WERI-Rb-1 (cell line): Measurements from ENCODE around the gene IGSF9B.

Experiments used
- DNase-seq: peaks from one replicate; pipeline ENCODE4 v3.0.0-alpha.2; 2020
- H3K27ac ChIP-seq: fragments of 250-450 bp; sonication (Bioruptor Pico); 2 replicates; pipeline ENCODE4 v1.5.1; 2020; ENCODE audit warnings: mild to moderate bottlenecking, moderate library complexity
- H3K27me3 ChIP-seq: fragments of 250-450 bp; sonication (Bioruptor Pico); 2 replicates; pipeline ENCODE4 v1.5.1; 2021; ENCODE audit warnings: mild to moderate bottlenecking, low read depth, moderate library complexity; ENCODE audit not compliant: insufficient read depth, severe bottlenecking
- H3K36me3 ChIP-seq: fragments of 250-450 bp; sonication (Bioruptor Pico); 2 replicates; pipeline ENCODE4 v1.5.1; 2020; ENCODE audit warnings: mild to moderate bottlenecking, moderate library complexity
- H3K4me3 ChIP-seq: 2 replicates; pipeline ENCODE4 v1.5.1; 2011; ENCODE audit warnings: low read depth, mild to moderate bottlenecking, control low read depth, low read length
- H3K9me3 ChIP-seq: fragments of 250-450 bp; sonication (Bioruptor Pico); 2 replicates; pipeline ENCODE4 v1.5.1; 2021; ENCODE audit warnings: mild to moderate bottlenecking, moderate library complexity; ENCODE audit not compliant: severe bottlenecking
- CTCF ChIP-seq: IDR thresholded peaks from 2 replicates; pipeline ENCODE4 v1.5.1; 2011; ENCODE audit warnings: low read depth, mild to moderate bottlenecking, control low read depth, inconsistent platforms, low read length

IGSF9B gene

GRCh38 chr11:133950874-133951326, 5.9 kb downstream of the IGSF9B start:
- Histone ChIP-seq H3K36me3 (peaks cover under 1% of the 10 kb centered on the region), H3K27me3 (no peaks in the 10 kb centered on the region), H3K9me3 (no peaks in the 10 kb centered on the region), H3K27ac (peak overlapping the region; percentile 73), H3K4me3 (peak overlapping the region; percentile 33)
- DNase-seq: peak; percentile 62
- no peak for TF ChIP-seq CTCF

DNA sequence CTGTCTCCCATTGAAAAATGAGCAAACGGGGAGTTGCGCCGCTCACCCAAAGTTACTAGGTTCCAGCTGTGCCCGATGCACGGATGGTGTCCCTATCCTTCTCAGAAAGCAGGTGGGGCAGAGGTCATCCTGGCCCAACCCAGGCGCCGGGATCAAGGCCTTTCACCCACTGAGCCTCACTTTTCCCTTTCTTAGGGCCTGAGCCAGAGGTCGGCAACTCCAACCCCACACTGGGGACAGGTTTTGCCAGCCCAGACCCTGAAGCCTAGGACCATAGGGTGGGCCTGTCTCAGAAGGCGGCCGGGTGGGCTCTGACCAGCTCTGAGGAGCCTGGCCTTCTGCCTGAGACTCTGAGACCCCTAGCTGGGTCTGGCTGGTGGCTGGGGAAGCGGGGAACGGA, 6.3 kb downstream of the IGSF9B start:
- H3K36me3 ChIP-seq: peaks cover 5% of the 10 kb centered on the region
- peak overlapping the region; percentile 73 for H3K27ac ChIP-seq
- TF ChIP-seq CTCF: no peak
- H3K27me3 ChIP-seq: no peaks in the 10 kb centered on the region
- no peak for DNase-seq
- H3K4me3 ChIP-seq: peak overlapping the region; percentile 33
- H3K9me3 ChIP-seq: no peaks in the 10 kb centered on the region

GRCh38 chr11:133949129-133949528, 7.6 kb downstream of the IGSF9B start:
- Histone ChIP-seq H3K4me3 (no peak overlapping the region), H3K36me3 (peaks cover 16% of the 10 kb centered on the region), H3K27me3 (no peaks in the 10 kb centered on the region), H3K9me3 (no peaks in the 10 kb centered on the region), H3K27ac (peak overlapping the region; percentile 80)
- no peak for DNase-seq
- no peak for TF ChIP-seq CTCF

DNA sequence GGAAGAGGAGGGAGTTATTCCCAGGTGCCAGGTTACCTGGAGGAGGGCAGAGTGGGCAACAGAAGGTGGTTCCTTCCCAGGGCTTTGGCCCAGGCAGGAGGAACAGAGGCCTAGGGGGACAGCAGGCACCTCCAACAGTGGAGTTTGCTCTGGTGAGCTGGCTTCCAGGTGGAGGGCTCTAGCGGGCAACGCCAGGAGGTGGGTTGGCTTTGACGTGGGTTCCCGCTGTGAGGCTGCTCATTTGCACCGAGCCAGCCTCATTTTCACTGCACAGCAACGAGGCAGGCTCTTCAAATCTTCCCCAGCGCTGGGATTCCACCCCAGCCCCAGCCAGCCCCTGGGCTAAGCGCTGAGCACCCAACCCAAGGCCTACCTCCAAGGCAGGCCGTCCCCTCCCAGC, 8.1 kb downstream of the IGSF9B start:
- no peak overlapping the region for H3K4me3 ChIP-seq
- H3K9me3 ChIP-seq: no peaks in the 10 kb centered on the region
- DNase-seq: no peak
- no peak for TF ChIP-seq CTCF
- H3K27ac ChIP-seq: peak overlapping the region; percentile 80
- peaks cover 20% of the 10 kb centered on the region for H3K36me3 ChIP-seq
- H3K27me3 ChIP-seq: no peaks in the 10 kb centered on the region

- Histone ChIP-seq H3K36me3 (peaks cover 26% of the 10 kb centered on the region), H3K27me3 (no peaks in the 10 kb centered on the region), H3K27ac (peak overlapping the region; percentile 80), H3K4me3 (peak overlapping the region; percentile 14), H3K9me3 (no peaks in the 10 kb centered on the region)
- peak; percentile 83 for TF ChIP-seq CTCF
- DNase-seq: peak; percentile 79
These were observed 9.4 kb downstream of the IGSF9B start for GRCh38 chr11:133947321-133947756.

- Histone ChIP-seq H3K27me3 (no peaks in the 10 kb centered on the region), H3K27ac (peak overlapping the region; percentile 80), H3K4me3 (peak overlapping the region; percentile 14), H3K9me3 (no peaks in the 10 kb centered on the region), H3K36me3 (peaks cover 26% of the 10 kb centered on the region)
- no peak for TF ChIP-seq CTCF
- peak; percentile 90 for DNase-seq
These were observed 10.0 kb downstream of the IGSF9B start for GRCh38 chr11:133946541-133947318.
